Esophagus muscularis mucosa (tissue), 4 donors: ENCODE results near the gene DCPS. TPM values are rescaled to one million over a fixed set of nuclear protein-coding genes. Genes with fewer than 3 reads are reported as not detected.

ENCODE experiments used
- DNase-seq: peaks from one replicate; pipeline ENCODE4 v3.0.0-alpha.2; 2017; ENCODE audit errors: extremely low spot score
- H3K27ac ChIP-seq, 4 donors: fragments of 200-600 bp; sonication (generic); replicated peaks in 1 of 4; 1 replicate in 3 of 4; 2 replicates in 1 of 4; pipeline ENCODE4 v1.5.1; 2016 to 2019; ENCODE audit warnings: mild to moderate bottlenecking in 1 of 4
- H3K27me3 ChIP-seq, 4 donors: fragments of 200-600 bp; sonication (generic); one replicate each; pipeline versions ENCODE4 v1.5.1 to v1.6.0; 2016 to 2019
- H3K36me3 ChIP-seq, 4 donors: fragments of 200-600 bp; sonication (generic); one replicate each; pipeline ENCODE4 v1.5.1; 2016 to 2019
- H3K4me1 ChIP-seq, 4 donors: fragments of 200-600 bp; sonication (generic); one replicate each; pipeline ENCODE4 v1.5.1; 2016 to 2019
- H3K4me3 ChIP-seq, 4 donors: fragments of 200-600 bp; sonication (generic); 1 replicate in 2 of 4; 2 replicates in 2 of 4; pipeline ENCODE4 v1.5.1; 2016 to 2019; ENCODE audit warnings: mild to moderate bottlenecking in 4 of 4, moderate library complexity in 1 of 4
- H3K9me3 ChIP-seq, 4 donors: fragments of 200-600 bp; sonication (generic); 1 replicate in 3 of 4; 2 replicates in 1 of 4; pipeline ENCODE4 v1.5.1; 2016 to 2019
- CTCF ChIP-seq, 3 experiments: fragments of 200-600 bp in 2 of 3; fragments of 450-650 bp in 1 of 3; sonication (generic) in 2 of 3; IDR thresholded peaks; one replicate each; pipeline ENCODE4 v1.5.1; 2017 to 2019; ENCODE audit warnings: antibody characterized with exemption in 3 of 3, mild to moderate bottlenecking in 2 of 3, moderate library complexity in 1 of 3
- EP300 ChIP-seq: sonication (generic); formaldehyde crosslinking; IDR thresholded peaks from one replicate; pipeline ENCODE4 v1.6.1; 2017; ENCODE audit warnings: antibody characterized with exemption
- POLR2A ChIP-seq: fragments of 450-650 bp; IDR thresholded peaks from one replicate; pipeline ENCODE4 v1.6.1; 2017; ENCODE audit warnings: antibody characterized with exemption, moderate library complexity, mild to moderate bottlenecking, low read depth
- POLR2AphosphoS5 ChIP-seq, 2 donors: sonication (generic); formaldehyde crosslinking; IDR thresholded peaks; one replicate each; pipeline ENCODE4 v1.6.1; 2017; ENCODE audit warnings: antibody characterized with exemption in 2 of 2
- WGBS: methylation state at CpG from one replicate; pipeline ENCODE4 v1.1.5; 2018; 5-methylcytosine and 5-hydroxymethylcytosine counted together
- intact Hi-C: fragments of 100-400 bp; cut with DNase I; formaldehyde crosslinking; loops from one replicate; pipeline ENCODE4 v1.15.1; 2023
- total RNA-seq, 4 donors: library from RNA; depleted of rRNA; stranded (reverse); fragments of >200 nt; gene quantifications; one replicate each; pipeline versions ENCODE4 v1.1.0 to v1.2.1, GENCODE V29; 2016

Gene DCPS
- total RNA-seq, 4 donors from 2014 or later, result 8.0 to 18.4 (median 14.3) TPM

DNA sequence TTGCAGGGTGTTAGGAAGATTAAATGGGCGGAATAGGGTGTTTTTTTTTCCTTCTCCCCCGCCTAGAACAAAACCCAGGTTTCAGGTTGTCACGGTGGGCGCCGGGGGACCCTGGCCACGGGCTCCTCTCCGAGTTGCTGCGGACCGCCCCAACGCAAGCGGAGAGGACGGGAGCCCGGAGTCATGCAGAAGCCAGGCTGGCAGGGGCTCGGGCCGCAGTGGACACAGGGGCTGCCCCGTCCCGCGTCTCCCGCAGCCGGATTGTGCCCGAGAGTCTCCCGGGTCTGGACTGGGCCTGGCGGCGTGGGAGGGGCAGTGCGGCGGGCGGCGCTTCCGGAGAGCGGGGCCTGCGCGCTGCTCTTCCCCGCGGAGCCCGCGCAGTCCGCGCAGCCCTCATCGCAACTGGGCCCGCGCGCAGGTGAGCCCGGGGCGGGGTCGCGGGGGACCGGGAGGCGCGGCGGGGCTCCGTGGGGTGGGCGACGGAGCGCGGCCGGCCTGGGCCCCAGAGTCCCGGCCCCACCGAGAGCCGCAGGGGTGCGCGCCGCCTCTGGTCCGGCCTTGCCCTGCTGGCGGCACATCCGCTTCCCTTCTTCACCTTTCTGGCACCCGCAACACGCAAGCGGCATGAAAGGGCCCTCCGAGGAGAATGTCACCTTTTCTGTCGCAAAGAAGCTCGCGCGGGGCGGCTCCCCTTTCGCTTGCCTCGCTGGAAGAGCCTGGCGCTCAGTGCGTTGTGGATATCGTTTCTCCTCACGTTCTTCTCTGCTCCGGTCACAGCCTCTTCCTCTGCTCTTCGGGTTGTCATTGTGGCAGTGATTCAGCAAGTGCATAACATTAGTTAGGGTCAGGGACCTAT lies 20.9 kb upstream of the DCPS start, which contains the start of gene TIRAP:
TIRAP (plus strand) TSS at position 358 of the 856 bp plus-strand sequence. CDS start 7,802 bp downstream, outside the sequence.
- Histone ChIP-seq H3K36me3 (peaks cover 7 to 15% (median 8%) of the 10 kb centered on the region in 4 donors), H3K4me1 (peaks cover 16 to 34% (median 32%) of the 10 kb centered on the region in 4 donors), H3K4me3 (peak within 1 kb of the TSS; percentile 83 to 96 (median 88)), H3K27ac (peak within 1 kb of the TSS; percentile 92 to 98 (median 95)), H3K27me3 (no peaks in the 10 kb centered on the region), H3K9me3 (no peaks in the 10 kb centered on the region)
- WGBS, result under 1% methylated on average over 55 of the region's 82 CpGs
- DNase-seq, result no peak
- intact Hi-C loops, result no loop called here
- peak; percentile 25 to 61 for TF ChIP-seq POLR2AphosphoS5 (IDR thresholded peaks at IDR 0.05)
- no peak for TF ChIP-seq POLR2A

- intact Hi-C loops, result no loop called here
- Histone ChIP-seq H3K9me3 (no peaks in the 10 kb centered on the region), H3K4me3 (no peak overlapping the region), H3K27ac (peak overlapping the region in 1 of 4 donors; percentile 95), H3K4me1 (peaks cover 16 to 34% (median 32%) of the 10 kb centered on the region in 4 donors), H3K27me3 (no peaks in the 10 kb centered on the region), H3K36me3 (peaks cover 0 to 32% (median 11%) of the 10 kb centered on the region in 4 donors)
- 43% methylated on average over 6 of the region's 6 CpGs for WGBS
- no peak for TF ChIP-seq CTCF (IDR thresholded peaks at IDR 0.05)
- TF ChIP-seq POLR2A, result no peak
- TF ChIP-seq POLR2AphosphoS5 (IDR thresholded peaks at IDR 0.05), result no peak
- DNase-seq, result no peak
Measured at GRCh38 chr11:126284829-126285228, 19.0 kb upstream of the DCPS start.

DNA sequence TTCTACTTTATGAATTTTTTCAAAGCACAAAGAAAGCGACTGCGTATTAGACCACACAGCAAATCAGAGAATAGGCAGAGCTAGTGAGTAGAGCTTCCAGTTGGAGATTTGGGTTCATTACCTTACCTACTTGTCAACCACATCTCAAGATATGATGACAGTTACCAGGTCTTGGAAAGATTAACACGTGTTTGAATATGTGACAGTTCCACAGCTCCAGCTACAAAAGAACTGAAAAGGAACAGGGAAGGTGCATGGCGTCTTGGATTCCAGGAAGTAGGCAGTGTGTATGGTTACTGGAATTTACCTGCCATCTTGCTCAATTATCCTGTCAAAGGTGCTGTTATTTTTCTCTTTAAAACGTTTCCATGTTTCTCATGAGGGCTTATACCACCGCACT lies 15.6 kb upstream of the DCPS start:
- Histone ChIP-seq H3K4me3 (no peak overlapping the region), H3K9me3 (no peaks in the 10 kb centered on the region), H3K36me3 (peaks cover 30 to 66% (median 43%) of the 10 kb centered on the region in 4 donors), H3K27ac (no peak overlapping the region), H3K27me3 (no peaks in the 10 kb centered on the region), H3K4me1 (peaks cover 7 to 22% (median 19%) of the 10 kb centered on the region in 4 donors)
- WGBS, result 89% methylated on average over 6 of the region's 6 CpGs
- intact Hi-C loops, result no loop called here
- no peak for DNase-seq
- TF ChIP-seq POLR2A, result no peak
- no peak for TF ChIP-seq EP300
- TF ChIP-seq POLR2AphosphoS5 (IDR thresholded peaks at IDR 0.05), result no peak
- TF ChIP-seq CTCF (IDR thresholded peaks at IDR 0.05), result no peak

DNA sequence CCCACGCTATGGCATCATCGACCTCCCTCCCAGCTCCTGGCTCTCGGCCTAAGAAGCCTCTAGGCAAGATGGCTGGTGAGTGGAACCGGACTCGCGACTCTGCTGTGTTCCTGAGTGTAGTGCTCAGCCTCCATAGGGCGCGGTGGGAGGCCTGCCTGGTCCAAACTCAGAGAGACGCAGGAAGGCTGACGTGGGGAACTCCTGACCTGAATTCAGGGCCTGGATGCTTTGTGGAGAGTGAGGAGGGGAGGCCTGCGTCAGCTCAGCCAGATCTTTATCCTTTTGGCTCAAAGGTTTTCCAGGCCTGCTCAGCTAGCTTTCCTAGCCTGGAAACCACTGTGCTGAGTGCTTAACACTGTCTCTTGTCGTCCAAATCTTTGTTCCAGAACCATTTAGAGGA lies 13.0 kb upstream of the DCPS start:
- intact Hi-C loops, result no loop called here
- Histone ChIP-seq H3K36me3 (peaks cover 45 to 92% (median 56%) of the 10 kb centered on the region in 4 donors), H3K27ac (no peak overlapping the region), H3K27me3 (no peaks in the 10 kb centered on the region), H3K9me3 (no peaks in the 10 kb centered on the region), H3K4me1 (no peaks in the 10 kb centered on the region), H3K4me3 (no peak overlapping the region)
- DNase-seq, result no peak
- no peak for TF ChIP-seq EP300
- 81% methylated on average over 12 of the region's 12 CpGs for WGBS

DNA sequence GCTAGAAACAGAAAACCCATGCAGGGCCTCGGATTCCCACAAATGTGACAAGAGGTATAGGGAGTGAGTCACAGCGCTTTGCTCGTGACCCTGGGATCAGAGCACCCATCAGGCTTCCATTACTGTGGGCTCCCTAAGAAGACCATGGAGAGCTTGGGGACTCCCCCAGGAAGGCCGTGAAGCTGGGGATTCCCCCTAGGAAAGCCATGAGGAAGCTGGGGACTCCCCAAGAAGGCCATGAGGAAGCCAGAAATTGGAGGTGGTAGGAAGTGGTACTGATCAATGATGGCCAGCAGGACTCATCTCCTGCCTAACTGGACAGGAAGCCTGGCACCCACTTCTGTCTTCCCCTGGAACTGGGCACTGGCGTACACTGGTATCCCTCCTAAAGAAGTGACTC lies 10.1 kb upstream of the DCPS start:
- peaks cover 48 to 83% (median 57%) of the 10 kb centered on the region in 4 donors for H3K36me3 ChIP-seq
- intact Hi-C loops, result no loop called here
- no peaks in the 10 kb centered on the region for H3K9me3 ChIP-seq
- TF ChIP-seq POLR2AphosphoS5 (IDR thresholded peaks at IDR 0.05), result no peak
- no peak for TF ChIP-seq POLR2A
- no peaks in the 10 kb centered on the region for H3K4me1 ChIP-seq
- DNase-seq, result no peak
- H3K27ac ChIP-seq, result no peak overlapping the region
- 92% methylated on average over 5 of the region's 5 CpGs for WGBS
- no peak overlapping the region for H3K4me3 ChIP-seq
- H3K27me3 ChIP-seq, result no peaks in the 10 kb centered on the region

DNA sequence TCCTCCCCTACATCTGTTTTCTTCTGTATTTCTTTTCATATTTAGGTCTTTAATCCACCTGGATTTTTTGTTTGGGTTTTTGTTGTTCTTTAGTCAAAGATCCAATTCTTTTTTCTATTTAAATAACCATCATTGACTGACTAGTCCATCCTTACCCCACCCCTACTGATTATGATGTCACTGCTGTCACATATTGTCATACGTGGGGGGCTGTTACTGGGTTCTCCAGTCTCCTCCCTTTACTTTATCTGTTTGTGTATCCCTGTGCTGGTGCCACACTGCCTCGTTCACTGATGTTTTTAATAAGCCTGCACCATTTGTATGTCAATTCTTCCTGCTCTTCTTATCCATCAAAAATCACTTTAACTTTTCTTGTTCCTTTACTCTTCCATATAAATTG lies 6.9 kb upstream of the DCPS start:
- Histone ChIP-seq H3K27me3 (no peaks in the 10 kb centered on the region), H3K9me3 (no peaks in the 10 kb centered on the region), H3K36me3 (peaks cover 21 to 62% (median 41%) of the 10 kb centered on the region in 4 donors), H3K4me1 (no peaks in the 10 kb centered on the region), H3K4me3 (no peak overlapping the region), H3K27ac (no peak overlapping the region)
- intact Hi-C loops, result no loop called here
- 58% methylated on average over 2 of the region's 2 CpGs for WGBS
- TF ChIP-seq CTCF (IDR thresholded peaks at IDR 0.05) (no peak), POLR2AphosphoS5 (IDR thresholded peaks at IDR 0.05) (no peak), POLR2A (no peak), EP300 (no peak)
- no peak for DNase-seq
